ENCODE results near the gene PTPN2. TPM values are rescaled to one million over a fixed set of nuclear protein-coding genes. Genes with fewer than 3 reads are reported as not detected.
"Not testable (repeated sequence)": the region's sequence is repeated elsewhere in the genome, so short reads cannot be mapped to it uniquely, and the experiment has no call there.

The PTPN2 gene
- total RNA-seq, 1 donor from 2014 or later, result 25.9 TPM

DNA sequence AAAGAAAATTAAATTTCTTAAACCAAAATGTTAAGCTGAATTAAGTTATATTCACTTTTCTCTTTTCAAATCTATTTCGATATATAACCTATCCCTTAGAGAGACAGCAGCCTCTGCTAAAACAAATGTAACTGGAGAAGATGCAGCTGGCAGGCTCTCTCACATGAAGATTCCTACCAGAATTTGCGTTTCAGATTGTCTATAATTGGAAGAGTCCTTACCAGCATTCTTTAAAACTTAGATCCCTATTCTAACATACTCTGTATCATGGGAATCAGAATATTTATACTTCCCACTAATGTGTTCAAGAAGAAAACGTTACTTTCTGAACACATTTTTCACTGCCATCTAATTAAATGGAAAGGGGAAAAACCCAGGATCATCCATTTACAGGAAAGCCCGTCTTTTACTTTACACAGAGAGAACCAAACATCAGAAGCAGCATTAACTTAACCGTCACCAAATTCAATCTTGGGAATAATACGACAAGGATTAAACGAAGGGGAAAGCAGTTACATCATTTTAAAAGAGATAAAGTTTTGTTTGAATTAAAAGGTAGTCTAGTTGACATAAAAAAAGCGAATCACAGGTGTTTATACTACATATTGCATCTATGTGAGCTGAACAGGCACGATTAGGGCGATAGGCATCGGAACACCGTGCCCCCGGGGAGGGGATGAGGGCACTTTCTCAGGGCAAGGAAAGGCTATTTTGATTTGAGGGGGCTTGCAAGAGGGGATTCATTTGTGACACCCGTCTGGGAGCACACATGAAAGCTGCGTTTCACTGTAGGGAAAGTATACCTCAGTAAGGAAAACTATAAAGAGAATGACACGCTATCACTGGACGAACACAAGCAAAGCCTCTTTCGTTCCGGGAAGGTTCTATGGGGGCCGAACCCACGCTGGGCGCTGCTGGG lies 1.3 kb downstream of the PTPN2 start:
- H4K20me1 ChIP-seq (ENCODE audit: insufficient read depth, low read length), result peaks cover 64% of the 10 kb centered on the region
- Mint-ChIP-seq H3K27me3 (ENCODE audit: low read depth, unreplicated experiment) (no peaks in the 10 kb centered on the region), H3K4me3 (ENCODE audit: unreplicated experiment) (peak overlapping the region; percentile 93), H3K4me1 (ENCODE audit: low read depth, unreplicated experiment) (peaks cover 24% of the 10 kb centered on the region), H3K9me3 (ENCODE audit: unreplicated experiment) (no peaks in the 10 kb centered on the region), H3K27ac (ENCODE audit: unreplicated experiment) (peak overlapping the region; percentile 70), H3K36me3 (ENCODE audit: low read depth, unreplicated experiment) (peaks cover 4% of the 10 kb centered on the region)
- H3K27ac ChIP-seq (ENCODE audit: low read depth, low read length), result peak overlapping the region; percentile 98
- peak overlapping the region; percentile 99 for H3K9ac ChIP-seq (ENCODE audit: low read length)
- no peak for TF ChIP-seq EZH2 (IDR thresholded peaks at IDR 0.05; ENCODE audit: insufficient read depth, low read length)
- TF ChIP-seq, protein P1, sequence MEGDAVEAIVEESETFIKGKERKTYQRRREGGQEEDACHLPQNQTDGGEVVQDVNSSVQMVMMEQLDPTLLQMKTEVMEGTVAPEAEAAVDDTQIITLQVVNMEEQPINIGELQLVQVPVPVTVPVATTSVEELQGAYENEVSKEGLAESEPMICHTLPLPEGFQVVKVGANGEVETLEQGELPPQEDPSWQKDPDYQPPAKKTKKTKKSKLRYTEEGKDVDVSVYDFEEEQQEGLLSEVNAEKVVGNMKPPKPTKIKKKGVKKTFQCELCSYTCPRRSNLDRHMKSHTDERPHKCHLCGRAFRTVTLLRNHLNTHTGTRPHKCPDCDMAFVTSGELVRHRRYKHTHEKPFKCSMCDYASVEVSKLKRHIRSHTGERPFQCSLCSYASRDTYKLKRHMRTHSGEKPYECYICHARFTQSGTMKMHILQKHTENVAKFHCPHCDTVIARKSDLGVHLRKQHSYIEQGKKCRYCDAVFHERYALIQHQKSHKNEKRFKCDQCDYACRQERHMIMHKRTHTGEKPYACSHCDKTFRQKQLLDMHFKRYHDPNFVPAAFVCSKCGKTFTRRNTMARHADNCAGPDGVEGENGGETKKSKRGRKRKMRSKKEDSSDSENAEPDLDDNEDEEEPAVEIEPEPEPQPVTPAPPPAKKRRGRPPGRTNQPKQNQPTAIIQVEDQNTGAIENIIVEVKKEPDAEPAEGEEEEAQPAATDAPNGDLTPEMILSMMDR (IDR thresholded peaks at IDR 0.05; ENCODE audit: insufficient read depth, low read depth, low read length), result no peak
- FAIRE-seq, result no peak
- DNase-seq (ENCODE audit: low read depth), result no peak
- peaks cover 55% of the 10 kb centered on the region for H3K79me2 ChIP-seq (ENCODE audit: insufficient read depth, low read length)
- no peaks in the 10 kb centered on the region for H3K9me3 ChIP-seq (ENCODE audit: insufficient read depth, low read depth, low read length)
- H3K4me2 ChIP-seq (ENCODE audit: low read length), result peak overlapping the region; percentile 97
- no peaks in the 10 kb centered on the region for H3K36me3 ChIP-seq (ENCODE audit: insufficient read depth, low read length)
- H3K27me3 ChIP-seq (ENCODE audit: insufficient read depth, low read length), result no peaks in the 10 kb centered on the region
- peaks cover 7% of the 10 kb centered on the region for H3K4me1 ChIP-seq (ENCODE audit: insufficient read depth, low read length)
- peak overlapping the region; percentile 90 for H3K4me3 ChIP-seq (ENCODE audit: insufficient read depth, low read depth, low read length)
- peak overlapping the region; percentile 19 for H2AFZ ChIP-seq (ENCODE audit: low read depth, low read length)

DNA sequence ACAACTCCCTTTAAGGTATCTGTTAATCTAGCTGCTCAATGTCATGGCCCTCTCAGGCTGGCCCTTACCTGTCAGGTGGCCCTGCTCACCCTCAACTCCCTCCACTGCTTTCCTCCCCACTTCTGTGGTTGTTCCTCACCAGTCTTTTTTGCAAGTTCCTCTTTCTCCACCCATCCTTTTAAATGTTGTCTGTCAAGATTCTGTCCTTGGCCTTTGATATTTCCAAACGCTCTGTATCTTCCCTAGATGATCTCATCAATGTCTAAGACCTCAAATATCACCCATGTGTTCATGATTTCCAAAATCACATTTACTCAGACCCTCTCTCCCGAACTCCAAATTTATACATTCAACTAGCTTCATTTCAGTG lies 3.5 kb downstream of the PTPN2 start:
- H3K4me1 Mint-ChIP-seq (ENCODE audit: low read depth, unreplicated experiment), result peaks cover 24% of the 10 kb centered on the region
- no peaks in the 10 kb centered on the region for H3K27me3 ChIP-seq (ENCODE audit: insufficient read depth, low read length)
- FAIRE-seq, result no peak
- H3K9ac ChIP-seq (ENCODE audit: low read length), result no peak overlapping the region
- no peaks in the 10 kb centered on the region for H3K27me3 Mint-ChIP-seq (ENCODE audit: low read depth, unreplicated experiment)
- no peak for TF ChIP-seq EZH2 (IDR thresholded peaks at IDR 0.05; ENCODE audit: insufficient read depth, low read length)
- H3K4me2 ChIP-seq (ENCODE audit: low read length), result no peak overlapping the region
- H3K9me3 ChIP-seq (ENCODE audit: insufficient read depth, low read depth, low read length), result no peaks in the 10 kb centered on the region
- H3K36me3 ChIP-seq (ENCODE audit: insufficient read depth, low read length), result no peaks in the 10 kb centered on the region
- H3K4me3 ChIP-seq (ENCODE audit: insufficient read depth, low read depth, low read length), result no peak overlapping the region
- H2AFZ ChIP-seq (ENCODE audit: low read depth, low read length), result no peak overlapping the region
- no peaks in the 10 kb centered on the region for H3K9me3 Mint-ChIP-seq (ENCODE audit: unreplicated experiment)
- H3K36me3 Mint-ChIP-seq (ENCODE audit: low read depth, unreplicated experiment), result peaks cover 4% of the 10 kb centered on the region
- H3K4me3 Mint-ChIP-seq (ENCODE audit: unreplicated experiment), result no peak overlapping the region
- peaks cover 7% of the 10 kb centered on the region for H3K4me1 ChIP-seq (ENCODE audit: insufficient read depth, low read length)
- H3K27ac ChIP-seq (ENCODE audit: low read depth, low read length), result no peak overlapping the region
- DNase-seq (ENCODE audit: low read depth), result no peak
- H3K27ac Mint-ChIP-seq (ENCODE audit: unreplicated experiment), result no peak overlapping the region
- peaks cover 78% of the 10 kb centered on the region for H4K20me1 ChIP-seq (ENCODE audit: insufficient read depth, low read length)
- H3K79me2 ChIP-seq (ENCODE audit: insufficient read depth, low read length), result peaks cover 76% of the 10 kb centered on the region

DNA sequence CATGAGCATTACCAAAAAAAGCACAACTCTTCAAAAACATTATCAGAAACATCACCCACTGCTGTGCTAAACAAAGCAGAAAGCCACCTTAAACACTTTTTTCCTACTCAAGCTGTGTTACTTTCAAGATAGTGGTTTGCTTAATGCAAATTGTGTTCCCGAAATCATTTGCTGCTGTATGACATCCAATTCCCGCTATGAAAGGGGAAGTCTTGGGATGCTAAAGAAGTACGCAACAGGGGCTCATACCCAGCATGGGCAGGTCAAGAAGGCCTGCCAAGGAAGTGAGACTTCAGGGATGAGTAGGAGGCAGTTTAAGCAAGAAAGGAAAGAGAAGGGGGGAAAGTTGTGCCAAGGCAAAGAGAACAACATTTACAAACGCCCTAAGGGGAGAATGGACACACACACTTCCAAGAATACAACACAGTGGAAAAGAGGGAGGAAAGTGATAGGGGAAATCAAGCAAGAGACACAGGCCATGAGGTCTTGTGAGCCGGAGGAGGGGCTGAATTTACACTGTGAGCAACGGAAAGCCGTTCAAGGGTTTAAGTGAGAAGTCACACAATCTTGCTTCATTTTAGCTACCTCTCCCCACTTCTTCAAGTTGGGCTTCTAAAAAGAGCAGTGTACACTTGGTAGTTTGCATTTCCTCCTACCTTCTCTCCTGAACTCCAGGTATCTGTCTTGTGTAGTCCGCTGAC lies 4.0 kb downstream of the PTPN2 start:
- no peak overlapping the region for H2AFZ ChIP-seq (ENCODE audit: low read depth, low read length)
- Mint-ChIP-seq H3K27me3 (ENCODE audit: low read depth, unreplicated experiment) (no peaks in the 10 kb centered on the region), H3K36me3 (ENCODE audit: low read depth, unreplicated experiment) (peaks cover 4% of the 10 kb centered on the region), H3K9me3 (ENCODE audit: unreplicated experiment) (no peaks in the 10 kb centered on the region), H3K27ac (ENCODE audit: unreplicated experiment) (no peak overlapping the region), H3K4me3 (ENCODE audit: unreplicated experiment) (no peak overlapping the region), H3K4me1 (ENCODE audit: low read depth, unreplicated experiment) (peaks cover 24% of the 10 kb centered on the region)
- no peak overlapping the region for H3K4me2 ChIP-seq (ENCODE audit: low read length)
- DNase-seq (ENCODE audit: low read depth) (no peak), FAIRE-seq (no peak)
- TF ChIP-seq, protein P1 (IDR thresholded peaks at IDR 0.05; ENCODE audit: insufficient read depth, low read depth, low read length), result no peak
- TF ChIP-seq EZH2 (IDR thresholded peaks at IDR 0.05; ENCODE audit: insufficient read depth, low read length), result no peak
- H3K4me3 ChIP-seq (ENCODE audit: insufficient read depth, low read depth, low read length), result no peak overlapping the region
- H3K36me3 ChIP-seq (ENCODE audit: insufficient read depth, low read length), result no peaks in the 10 kb centered on the region
- H3K27me3 ChIP-seq (ENCODE audit: insufficient read depth, low read length), result no peaks in the 10 kb centered on the region
- H3K27ac ChIP-seq (ENCODE audit: low read depth, low read length), result no peak overlapping the region
- no peak overlapping the region for H3K9ac ChIP-seq (ENCODE audit: low read length)
- peaks cover 79% of the 10 kb centered on the region for H4K20me1 ChIP-seq (ENCODE audit: insufficient read depth, low read length)
- no peaks in the 10 kb centered on the region for H3K9me3 ChIP-seq (ENCODE audit: insufficient read depth, low read depth, low read length)
- peaks cover 7% of the 10 kb centered on the region for H3K4me1 ChIP-seq (ENCODE audit: insufficient read depth, low read length)
- peaks cover 79% of the 10 kb centered on the region for H3K79me2 ChIP-seq (ENCODE audit: insufficient read depth, low read length)

DNA sequence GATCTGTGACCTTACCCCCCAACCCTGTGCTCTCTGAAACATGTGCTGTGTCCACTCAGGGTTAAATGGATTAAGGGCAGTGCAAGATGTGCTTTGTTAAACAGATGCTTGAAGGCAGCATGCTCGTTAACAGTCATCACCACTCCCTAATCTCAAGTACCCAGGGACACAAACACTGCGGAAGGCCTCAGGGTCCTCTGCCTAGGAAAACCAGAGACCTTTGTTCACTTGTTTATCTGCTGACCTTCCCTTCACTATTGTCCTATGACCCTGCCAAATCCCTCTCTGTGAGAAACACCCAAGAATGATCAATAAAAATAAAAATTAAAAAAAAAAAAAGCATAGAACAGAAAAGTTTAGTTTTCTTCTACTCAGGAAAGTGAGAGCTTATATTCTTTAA lies 9.0 kb downstream of the PTPN2 start:
- not testable (repeated sequence) for DNase-seq (ENCODE audit: low read depth); H3K4me1 ChIP-seq (ENCODE audit: insufficient read depth, low read length); H3K9me3 Mint-ChIP-seq (ENCODE audit: unreplicated experiment); H3K27ac ChIP-seq (ENCODE audit: low read depth, low read length); H3K27me3 Mint-ChIP-seq (ENCODE audit: low read depth, unreplicated experiment); H3K27ac Mint-ChIP-seq (ENCODE audit: unreplicated experiment); H3K4me1 Mint-ChIP-seq (ENCODE audit: low read depth, unreplicated experiment); H3K36me3 ChIP-seq (ENCODE audit: insufficient read depth, low read length); H3K9ac ChIP-seq (ENCODE audit: low read length); FAIRE-seq; H3K4me3 Mint-ChIP-seq (ENCODE audit: unreplicated experiment); H3K4me2 ChIP-seq (ENCODE audit: low read length); H3K9me3 ChIP-seq (ENCODE audit: insufficient read depth, low read depth, low read length); H3K4me3 ChIP-seq (ENCODE audit: insufficient read depth, low read depth, low read length); H2AFZ ChIP-seq (ENCODE audit: low read depth, low read length); H3K36me3 Mint-ChIP-seq (ENCODE audit: low read depth, unreplicated experiment); H3K27me3 ChIP-seq (ENCODE audit: insufficient read depth, low read length)
- Histone ChIP-seq H4K20me1 (ENCODE audit: insufficient read depth, low read length) (peaks cover 59% of the 10 kb centered on the region), H3K79me2 (ENCODE audit: insufficient read depth, low read length) (peaks cover 59% of the 10 kb centered on the region)

Data from astrocyte (in vitro differentiated cells and primary cell).